Trophoblast cell (in vitro differentiated cells and primary cell): Measurements from ENCODE around the gene EPB41L2.

ENCODE experiments used
- DNase-seq, 2 donors: peaks; one replicate each; pipeline ENCODE4 v3.0.0-alpha.2; 2016
- H2AFZ ChIP-seq: 2 replicates; pipeline ENCODE4 v1.6.1; 2013; ENCODE audit warnings: low read length, moderate library complexity, mild to moderate bottlenecking; ENCODE audit not compliant: insufficient read depth, poor library complexity
- H2AK5ac ChIP-seq: 2 replicates; pipeline ENCODE4 v1.6.1; 2013; ENCODE audit warnings: mild to moderate bottlenecking, low read length
- H2BK120ac ChIP-seq: 2 replicates; pipeline ENCODE4 v1.6.1; 2013; ENCODE audit warnings: low read length, mild to moderate bottlenecking, moderate library complexity; ENCODE audit not compliant: insufficient read depth, poor library complexity
- H2BK12ac ChIP-seq: 2 replicates; pipeline ENCODE4 v1.6.1; 2013; ENCODE audit warnings: mild to moderate bottlenecking, low read length, moderate library complexity
- H2BK5ac ChIP-seq: 2 replicates; pipeline ENCODE4 v1.6.1; 2013; ENCODE audit warnings: low read length, low read depth, moderate library complexity, mild to moderate bottlenecking; ENCODE audit not compliant: poor library complexity
- H3K14ac ChIP-seq: 2 replicates; pipeline ENCODE4 v1.6.1; 2013; ENCODE audit warnings: mild to moderate bottlenecking, low read length
- H3K18ac ChIP-seq: 2 replicates; pipeline ENCODE4 v1.6.1; 2013; ENCODE audit warnings: mild to moderate bottlenecking, low read length
- H3K23ac ChIP-seq: 2 replicates; pipeline ENCODE4 v1.6.1; 2013; ENCODE audit warnings: low read length
- H3K27ac ChIP-seq: 2 replicates; pipeline ENCODE4 v1.5.1; 2013; ENCODE audit warnings: low read depth, mild to moderate bottlenecking, inconsistent platforms, low read length, moderate library complexity
- H3K27me3 ChIP-seq: 2 replicates; pipeline ENCODE4 v1.6.1; 2013; ENCODE audit warnings: inconsistent platforms, mild to moderate bottlenecking, low read length, moderate library complexity; ENCODE audit not compliant: insufficient read depth
- H3K36me3 ChIP-seq, 2 experiments: 1 replicate in 1 of 2; 2 replicates in 1 of 2; pipeline ENCODE4 v1.6.1; 2013; ENCODE audit warnings: low read length in 2 of 2, mild to moderate bottlenecking in 2 of 2, moderate library complexity in 1 of 2; ENCODE audit not compliant: insufficient read depth in 2 of 2, control insufficient read depth in 1 of 2
- H3K4ac ChIP-seq: 2 replicates; pipeline ENCODE4 v1.6.1; 2013; ENCODE audit warnings: low read depth, mild to moderate bottlenecking, low read length, moderate library complexity
- H3K4me1 ChIP-seq, 2 experiments: 1 replicate in 1 of 2; 2 replicates in 1 of 2; pipeline ENCODE4 v1.6.1; 2013; ENCODE audit warnings: low read length in 2 of 2, mild to moderate bottlenecking in 2 of 2, moderate library complexity in 1 of 2; ENCODE audit not compliant: insufficient read depth in 2 of 2, control insufficient read depth in 1 of 2
- H3K4me2 ChIP-seq: 2 replicates; pipeline ENCODE4 v1.6.1; 2013; ENCODE audit warnings: inconsistent platforms, mild to moderate bottlenecking, low read length, moderate library complexity
- H3K4me3 ChIP-seq: 2 replicates; pipeline ENCODE4 v1.5.1; 2013; ENCODE audit warnings: mild to moderate bottlenecking, low read depth, low read length, inconsistent platforms
- H3K79me1 ChIP-seq: one replicate; pipeline ENCODE4 v1.6.1; 2013; ENCODE audit warnings: low read length
- H3K79me2 ChIP-seq: 2 replicates; pipeline ENCODE4 v1.6.1; 2013; ENCODE audit warnings: low read length, mild to moderate bottlenecking; ENCODE audit not compliant: control insufficient read depth, insufficient read depth, poor library complexity
- H3K9ac ChIP-seq: 2 replicates; pipeline ENCODE4 v1.6.1; 2013; ENCODE audit warnings: mild to moderate bottlenecking, low read length
- H3K9me3 ChIP-seq: 2 replicates; pipeline ENCODE4 v1.6.1; 2013; ENCODE audit warnings: low read depth, mild to moderate bottlenecking, control low read depth, inconsistent platforms, low read length; ENCODE audit not compliant: insufficient read depth
- H4K12ac ChIP-seq: 2 replicates; pipeline ENCODE4 v1.6.1; 2013; ENCODE audit warnings: low read depth, mild to moderate bottlenecking, low read length, moderate library complexity
- H4K8ac ChIP-seq: 2 replicates; pipeline ENCODE4 v1.6.1; 2013; ENCODE audit warnings: low read depth, mild to moderate bottlenecking, low read length, moderate library complexity
- H4K91ac ChIP-seq: one replicate; pipeline ENCODE4 v1.6.1; 2013; ENCODE audit warnings: low read depth, mild to moderate bottlenecking, low read length, moderate library complexity
- WGBS: extraction: QIAGEN DNeasy Blood & Tissue Kit; methylation state at CpG from one replicate; pipeline ENCODE4 v1.1.7; 2013; ENCODE audit warnings: missing lambda C conversion rate; ENCODE audit not compliant: insufficient read length, insufficient coverage; ENCODE audit errors: extremely low coverage; 5-methylcytosine and 5-hydroxymethylcytosine counted together

EPB41L2 gene

GRCh38 chr6:130906736-130907381 lies 156.2 kb downstream of the EPB41L2 start:
- Histone ChIP-seq H2BK12ac (no peak overlapping the region), H2AFZ (no peak overlapping the region), H2BK120ac (no peak overlapping the region), H3K27ac (no peak overlapping the region), H3K4ac (no peak overlapping the region), H3K4me1 (no peaks in the 10 kb centered on the region), H3K14ac (no peak overlapping the region), H4K91ac (no peak overlapping the region), H3K79me2 (no peaks in the 10 kb centered on the region), H3K9ac (no peak overlapping the region), H4K8ac (no peak overlapping the region), H3K27me3 (no peaks in the 10 kb centered on the region), H3K4me2 (no peak overlapping the region), H3K79me1 (no peaks in the 10 kb centered on the region), H2AK5ac (no peak overlapping the region), H3K4me3 (no peak overlapping the region), H4K12ac (no peak overlapping the region), H3K18ac (no peak overlapping the region), H3K36me3 (no peaks in the 10 kb centered on the region), H3K23ac (no peak overlapping the region), H2BK5ac (no peak overlapping the region), H3K9me3 (no peaks in the 10 kb centered on the region)
- no peak for DNase-seq
- WGBS, result no CpG with 5 or more reads among the region's 2 CpGs

- no peak overlapping the region for H2BK5ac ChIP-seq
- DNase-seq, result no peak
- H4K12ac ChIP-seq, result no peak overlapping the region
- H3K9me3 ChIP-seq, result no peaks in the 10 kb centered on the region
- no peak overlapping the region for H3K4me2 ChIP-seq
- peaks cover 0 to 3% of the 10 kb centered on the region in 2 experiments for H3K4me1 ChIP-seq
- H3K4ac ChIP-seq, result no peak overlapping the region
- H3K27me3 ChIP-seq, result no peaks in the 10 kb centered on the region
- no peak overlapping the region for H2BK120ac ChIP-seq
- no peak overlapping the region for H4K8ac ChIP-seq
- no peaks in the 10 kb centered on the region for H3K79me1 ChIP-seq
- no peak overlapping the region for H3K14ac ChIP-seq
- H3K79me2 ChIP-seq, result no peaks in the 10 kb centered on the region
- no peak overlapping the region for H3K27ac ChIP-seq
- H3K9ac ChIP-seq, result no peak overlapping the region
- H3K23ac ChIP-seq, result no peak overlapping the region
- no peak overlapping the region for H2AK5ac ChIP-seq
- no peak overlapping the region for H2BK12ac ChIP-seq
- no peak overlapping the region for H3K18ac ChIP-seq
- no peak overlapping the region for H3K4me3 ChIP-seq
- H2AFZ ChIP-seq, result no peak overlapping the region
- no peaks in the 10 kb centered on the region for H3K36me3 ChIP-seq
- no peak overlapping the region for H4K91ac ChIP-seq
Measured at GRCh38 chr6:130903602-130904001, 159.4 kb downstream of the EPB41L2 start.

DNA sequence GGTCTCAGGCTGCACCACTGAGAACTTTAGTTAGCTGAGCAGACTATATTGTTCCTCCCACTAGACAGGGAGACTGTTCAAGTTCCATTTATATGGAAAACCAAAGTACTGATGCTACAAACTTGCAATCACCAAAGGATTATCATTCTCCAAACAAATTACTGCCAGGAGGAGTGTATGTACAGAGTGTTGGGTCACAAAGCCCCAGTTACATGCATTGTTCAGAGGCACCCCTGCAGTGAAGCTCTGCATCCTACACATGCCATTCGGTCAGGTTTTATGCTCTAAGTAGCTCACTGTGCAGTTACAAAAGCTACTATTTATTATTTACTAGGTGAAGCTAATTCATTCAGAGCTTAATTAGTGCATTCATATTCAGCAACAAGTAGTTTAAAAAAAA lies 160.0 kb downstream of the EPB41L2 start:
- Histone ChIP-seq H3K4ac (no peak overlapping the region), H3K9ac (no peak overlapping the region), H4K91ac (no peak overlapping the region), H3K4me2 (no peak overlapping the region), H4K8ac (no peak overlapping the region), H3K18ac (no peak overlapping the region), H3K4me1 (peaks cover 0 to 3% of the 10 kb centered on the region in 2 experiments), H3K27ac (no peak overlapping the region), H4K12ac (no peak overlapping the region), H2BK120ac (no peak overlapping the region), H3K9me3 (no peaks in the 10 kb centered on the region), H3K36me3 (no peaks in the 10 kb centered on the region), H2AK5ac (no peak overlapping the region), H3K4me3 (no peak overlapping the region), H3K79me1 (no peaks in the 10 kb centered on the region), H2BK12ac (no peak overlapping the region), H2AFZ (no peak overlapping the region), H3K14ac (no peak overlapping the region), H3K27me3 (no peaks in the 10 kb centered on the region), H3K79me2 (no peaks in the 10 kb centered on the region), H2BK5ac (no peak overlapping the region), H3K23ac (no peak overlapping the region)
- WGBS, result no CpG with 5 or more reads among the region's 1 CpG
- DNase-seq, result no peak

DNA sequence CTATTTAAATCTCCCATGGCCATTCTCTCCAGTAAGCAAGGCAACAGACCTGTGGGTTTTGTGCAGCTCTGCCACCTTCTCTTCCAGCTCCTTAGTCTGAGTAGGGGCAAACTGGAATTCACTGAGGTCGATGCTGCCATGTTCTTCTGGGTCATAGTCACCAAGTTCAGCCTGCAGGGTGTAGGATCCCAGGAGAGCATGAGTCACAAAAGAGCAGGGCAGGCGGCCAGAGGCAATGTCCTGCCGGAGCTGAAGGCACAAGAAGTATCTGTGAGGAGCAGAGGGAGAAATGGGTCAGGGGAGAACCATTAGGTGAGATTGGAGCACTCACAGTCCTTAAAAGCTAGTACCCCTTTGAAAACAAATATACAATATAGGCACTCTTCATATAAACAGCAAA lies 162.1 kb downstream of the EPB41L2 start:
- Histone ChIP-seq H3K18ac (peak overlapping the region; percentile 8), H3K23ac (no peak overlapping the region), H2BK12ac (no peak overlapping the region), H3K14ac (no peak overlapping the region), H4K8ac (no peak overlapping the region), H2AFZ (no peak overlapping the region), H3K27ac (no peak overlapping the region), H4K12ac (no peak overlapping the region), H3K4me2 (no peak overlapping the region), H3K27me3 (no peaks in the 10 kb centered on the region), H3K9me3 (no peaks in the 10 kb centered on the region), H3K9ac (no peak overlapping the region), H2BK5ac (no peak overlapping the region), H3K36me3 (no peaks in the 10 kb centered on the region), H3K4me3 (no peak overlapping the region), H2AK5ac (no peak overlapping the region), H4K91ac (no peak overlapping the region), H2BK120ac (no peak overlapping the region), H3K79me1 (no peaks in the 10 kb centered on the region), H3K79me2 (no peaks in the 10 kb centered on the region), H3K4ac (no peak overlapping the region), H3K4me1 (peaks cover 0 to 3% of the 10 kb centered on the region in 2 experiments)
- WGBS, result no CpG with 5 or more reads among the region's 3 CpGs
- DNase-seq, result peak; percentile 19 to 27
